Midbrain (tissue), 1 donor: ENCODE data around the gene KDSR.
A peak's percentile ranks its signal among the peaks of the same experiment; 100 is the strongest.
"Not testable (repeated sequence)": the region's sequence is repeated elsewhere in the genome, so short reads cannot be mapped to it uniquely, and the experiment has no call there.

Source experiments
- DNase-seq: peaks from one replicate; lab custom pipeline; 2025; lab: John Stamatoyannopoulos, UW

KDSR gene

GRCh38 chr18:63366213-63367052 lies 573 bp downstream of the KDSR start:
- no peak for DNase-seq

DNA sequence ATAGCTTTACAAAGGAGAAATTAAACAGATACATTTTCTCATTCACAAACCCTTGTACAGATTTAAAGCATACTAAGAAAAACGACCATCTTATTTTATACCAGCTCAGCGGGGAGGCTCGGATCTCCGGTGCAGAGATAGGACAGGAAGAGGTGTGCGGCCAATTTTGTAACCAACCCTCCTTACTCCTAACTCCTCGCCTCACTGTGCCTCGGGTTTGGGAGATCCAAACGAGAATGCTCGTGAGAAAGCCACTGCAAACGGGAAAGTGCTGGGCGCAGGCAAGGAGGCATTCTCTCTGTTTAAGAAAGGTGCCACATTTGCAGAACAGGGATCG lies 1.2 kb downstream of the KDSR start:
- no peak for DNase-seq

GRCh38 chr18:63363951-63364350 lies 3.1 kb downstream of the KDSR start:
- DNase-seq = no peak

DNA sequence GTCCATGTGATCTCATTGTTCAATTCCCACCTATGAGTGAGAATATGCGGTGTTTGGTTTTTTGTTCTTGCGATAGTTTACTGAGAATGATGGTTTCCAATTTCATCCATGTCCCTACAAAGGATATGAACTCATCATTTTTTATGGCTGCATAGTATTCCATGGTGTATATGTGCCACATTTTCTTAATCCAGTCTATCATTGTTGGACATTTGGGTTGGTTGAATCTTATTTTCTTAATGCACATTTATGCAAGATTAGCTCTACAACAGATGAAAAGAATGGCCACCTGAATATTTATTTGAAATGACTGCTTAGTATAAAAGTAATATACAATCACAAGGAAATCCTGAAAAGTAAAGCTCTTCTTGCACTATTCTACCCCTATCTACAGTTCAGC lies 3.6 kb downstream of the KDSR start:
- not testable (repeated sequence) for DNase-seq

DNA sequence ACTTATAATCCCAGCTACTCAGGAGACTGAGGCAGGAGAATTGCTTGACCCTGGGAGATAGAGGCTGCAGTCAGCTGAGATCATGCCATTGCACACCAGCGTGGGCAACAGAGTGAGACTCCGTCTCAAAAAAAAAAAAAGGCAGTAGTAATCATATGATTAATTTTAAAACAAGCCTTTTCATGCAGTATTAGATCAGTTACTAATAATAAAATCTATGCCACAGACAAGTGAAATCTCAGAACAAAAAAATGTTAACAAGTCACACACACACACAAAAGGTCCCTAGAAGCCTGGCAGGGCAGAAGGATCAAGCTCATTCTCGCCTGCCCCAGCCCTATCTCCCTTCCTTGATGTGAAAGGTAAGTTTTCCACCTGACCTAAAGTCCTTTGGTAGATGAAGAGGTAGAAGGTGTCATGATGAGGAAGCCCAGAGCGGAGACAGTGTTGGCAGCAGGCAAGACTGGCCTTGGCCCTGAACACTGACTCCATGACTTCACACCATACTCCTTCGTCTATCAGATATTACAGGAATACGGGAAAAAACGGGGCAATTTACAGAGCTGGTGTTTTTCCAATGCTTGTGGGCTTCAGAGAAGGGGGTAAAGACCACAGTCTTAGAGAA lies 10.6 kb downstream of the KDSR start:
- no peak for DNase-seq

GRCh38 chr18:63350230-63350629 lies 16.8 kb downstream of the KDSR start:
- DNase-seq = no peak

DNA sequence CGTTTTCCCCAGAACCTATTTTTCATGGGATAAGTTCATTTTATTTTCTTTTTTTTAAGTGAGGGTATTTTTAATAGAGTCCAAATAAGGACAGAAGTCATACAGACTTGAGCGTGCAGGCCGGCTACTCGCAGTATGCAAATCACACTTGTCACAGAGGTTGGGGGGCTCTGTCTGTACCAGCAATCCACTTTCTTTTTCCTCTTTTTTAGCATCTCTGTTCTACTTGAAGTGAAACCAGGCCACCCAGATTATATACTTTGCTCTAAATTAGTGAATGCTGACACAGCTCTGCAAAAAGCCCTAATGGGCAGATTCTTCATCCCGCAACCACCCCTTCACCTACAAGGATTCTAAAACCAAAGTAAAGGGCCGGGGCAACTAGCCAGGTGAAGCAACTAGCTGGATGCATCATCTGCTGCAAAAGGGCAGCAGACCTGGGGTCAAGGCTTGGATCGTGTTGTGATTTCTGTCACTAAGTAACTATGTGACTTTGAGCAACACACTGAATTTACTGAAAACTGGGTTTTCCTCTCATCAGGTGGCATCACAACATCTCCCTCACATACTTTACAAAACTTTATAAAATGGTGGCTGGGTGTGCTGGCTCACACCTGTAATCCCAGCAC lies 18.4 kb downstream of the KDSR start:
- DNase-seq = no peak

- DNase-seq = no peak
These were observed 20.4 kb downstream of the KDSR start for GRCh38 chr18:63346480-63347183.

GRCh38 chr18:63346031-63346430 lies 21.0 kb downstream of the KDSR start:
- DNase-seq = no peak

DNA sequence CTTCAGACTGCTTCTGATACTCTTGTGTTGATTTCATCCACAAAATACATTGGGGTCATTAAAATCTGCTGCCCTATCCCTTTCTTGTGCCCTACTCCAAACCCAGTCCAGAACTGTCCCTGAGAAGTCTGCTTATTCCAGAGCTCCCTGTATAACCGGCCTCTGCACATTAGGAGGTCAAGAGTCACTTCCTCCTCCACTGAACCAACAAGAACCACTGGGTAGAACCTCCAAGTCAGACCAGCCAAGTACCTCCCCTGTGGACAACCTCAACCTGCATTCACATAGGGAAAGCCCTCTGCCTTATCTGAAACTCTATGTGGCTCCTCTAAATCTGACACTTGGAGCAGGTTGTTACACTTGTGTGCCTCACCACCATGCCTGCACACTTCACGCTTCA lies 22.1 kb downstream of the KDSR start:
- no peak for DNase-seq

DNA sequence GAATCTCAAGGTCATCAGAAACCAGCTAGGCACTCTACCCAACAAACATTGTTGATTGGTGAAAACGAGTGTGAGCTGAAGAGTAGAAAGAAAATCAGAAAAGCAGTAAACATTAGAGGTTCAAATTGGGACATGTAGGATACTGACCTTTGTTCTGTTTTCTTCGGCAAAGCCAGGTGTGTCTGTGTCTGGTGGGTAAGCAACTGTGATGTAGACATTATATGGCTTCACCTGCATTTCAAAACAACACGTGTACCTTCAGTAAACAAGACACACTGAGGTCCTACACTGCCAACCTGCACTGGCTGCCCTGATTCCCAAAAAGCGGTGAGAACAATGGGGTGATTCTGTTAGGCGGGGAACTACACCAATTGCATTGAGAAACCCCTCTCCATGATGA lies 22.7 kb downstream of the KDSR start:
- no peak for DNase-seq

DNA sequence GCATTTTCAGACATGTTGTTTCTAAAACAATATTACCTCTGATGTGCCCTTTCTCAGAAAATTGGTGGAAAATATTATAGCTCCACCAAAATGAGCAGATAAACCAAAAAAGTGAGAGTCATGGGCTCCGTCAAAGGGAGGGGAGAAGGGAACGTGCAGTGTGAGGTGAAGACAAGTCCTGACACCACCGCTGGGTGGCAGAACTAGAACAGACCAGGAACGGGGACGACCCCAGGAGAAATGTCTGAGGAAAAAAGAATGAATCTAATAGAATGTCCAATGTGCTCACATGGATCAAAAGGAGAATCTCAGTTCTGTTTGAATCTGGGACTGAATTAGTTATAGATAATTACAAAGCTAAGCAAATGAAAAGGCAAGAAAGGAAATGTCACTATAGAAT lies 24.8 kb downstream of the KDSR start:
- DNase-seq = peak; percentile 21

GRCh38 chr18:63339920-63340484 lies 27.0 kb downstream of the KDSR start:
- peak; percentile 35 for DNase-seq

GRCh38 chr18:63336366-63337099 lies 30.5 kb downstream of the KDSR start:
- DNase-seq = no peak

DNA sequence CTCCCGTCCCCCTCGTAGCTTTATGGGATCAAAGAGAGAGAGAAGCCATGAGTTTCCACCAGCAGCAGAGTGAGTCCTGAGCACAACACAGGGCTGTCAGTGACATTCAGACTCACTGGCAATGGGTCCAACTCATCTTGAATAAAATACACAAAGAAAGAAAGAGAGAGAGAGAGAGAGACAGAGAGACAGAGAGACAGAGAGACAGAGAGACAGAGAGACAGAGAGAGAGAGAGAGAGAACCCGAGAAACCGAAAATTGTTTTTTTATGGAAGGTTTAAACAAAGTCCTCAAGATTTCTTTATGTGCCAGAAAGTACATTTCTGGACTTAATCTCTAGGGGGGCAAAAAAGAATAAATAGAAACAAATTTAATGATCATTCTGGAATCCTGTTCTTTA lies 35.9 kb downstream of the KDSR start:
- DNase-seq = no peak

DNA sequence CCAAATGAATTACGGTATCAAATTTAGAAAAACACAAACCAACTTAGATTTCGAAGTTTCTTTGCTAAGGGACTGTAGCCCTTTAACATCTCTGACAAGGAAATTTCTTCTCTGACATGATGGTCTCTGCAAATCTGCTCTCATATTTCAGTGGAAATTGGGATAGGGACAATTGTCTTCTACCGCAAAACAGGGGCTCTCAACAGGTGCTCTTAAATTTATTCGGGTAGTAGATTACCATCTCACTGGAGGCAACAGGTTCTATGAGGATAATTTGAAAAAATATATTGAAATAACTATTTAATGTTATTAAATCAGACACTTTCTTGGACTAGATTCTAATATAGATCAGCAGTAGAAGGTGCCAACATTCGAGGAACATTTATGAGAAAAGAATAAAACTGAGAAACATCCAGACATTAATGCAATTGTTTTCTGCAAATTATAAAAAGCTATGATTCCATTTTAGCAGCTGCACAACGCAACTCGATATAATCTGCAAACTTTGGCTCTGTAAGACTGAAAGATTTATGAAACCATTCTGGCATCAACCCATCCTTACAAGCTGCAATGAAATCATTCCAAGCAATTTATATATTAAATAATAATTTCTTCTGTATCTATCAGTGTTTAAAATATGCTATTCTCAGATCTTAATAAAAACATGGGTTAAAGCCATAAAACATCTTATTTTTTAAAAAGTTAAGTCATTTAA lies 37.4 kb downstream of the KDSR start:
- no peak for DNase-seq

GRCh38 chr18:63326011-63326410 lies 41.0 kb downstream of the KDSR start:
- no peak for DNase-seq

DNA sequence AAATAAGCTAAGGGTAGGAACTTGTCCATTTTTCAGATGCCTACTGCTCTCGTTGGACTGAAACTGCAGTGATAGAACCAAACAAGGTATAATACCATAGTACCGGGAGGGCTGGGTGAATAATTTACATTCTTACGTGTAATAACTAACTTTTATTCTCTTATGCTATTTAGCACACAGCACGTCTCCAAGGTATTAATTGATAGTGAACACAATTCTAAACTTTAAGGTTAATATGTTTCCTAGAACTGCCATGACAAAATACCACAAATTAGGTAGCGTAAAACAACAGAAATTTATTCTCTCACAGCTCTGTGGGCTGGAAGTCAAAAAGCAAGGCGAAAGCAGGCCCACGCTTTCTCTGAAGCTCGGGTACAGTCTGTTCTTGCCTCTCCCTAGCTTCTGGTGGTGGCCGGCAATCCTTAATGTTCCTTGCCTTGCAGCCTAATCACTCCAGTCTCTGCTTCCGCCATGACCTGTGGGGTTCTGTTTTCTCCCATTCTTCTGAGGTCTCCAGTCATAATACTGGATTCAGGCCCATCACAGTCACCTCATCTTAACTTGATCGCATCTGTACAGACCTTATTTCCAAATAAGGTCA lies 41.8 kb downstream of the KDSR start:
- no peak for DNase-seq

GRCh38 chr18:63322908-63323634 lies 43.9 kb downstream of the KDSR start:
- peak; percentile 80 for DNase-seq

- DNase-seq = no peak
These were observed 44.8 kb downstream of the KDSR start for GRCh38 chr18:63322206-63322605.
